Stimulated activated naive CD8-positive, alpha-beta T cell treated with anti-CD3 and anti-CD28 coated beads, Interleukin-15, amount 100 ng/mL, for 72 hours (primary cell): Measurements from ENCODE around the gene RXFP1.
A peak's percentile ranks its signal among the peaks of the same experiment; 100 is the strongest.

Experiments used
- ATAC-seq: fragments of 150-1000 bp; cut with Tn5 transposase; 2 replicates; pipeline ENCODE4 v1.10.0; 2021; ENCODE audit warnings: mild to moderate bottlenecking, moderate library complexity
- DNase-seq, 2 donors: peaks; one replicate each; pipeline ENCODE4 v3.0.0; 2021 to 2022
- H3K27ac Mint-ChIP-seq, 2 donors: one replicate each; pipeline ENCODE4 v1.8.0; 2022; ENCODE audit warnings: mild to moderate bottlenecking in 2 of 2, mixed read lengths in 2 of 2, moderate library complexity in 2 of 2
- H3K27me3 Mint-ChIP-seq: one replicate; pipeline ENCODE4 v1.8.0; 2022; ENCODE audit warnings: mixed read lengths
- H3K4me1 Mint-ChIP-seq: one replicate; pipeline ENCODE4 v1.8.0; 2022; ENCODE audit warnings: mild to moderate bottlenecking, mixed read lengths
- H3K4me3 Mint-ChIP-seq, 2 donors: one replicate each; pipeline ENCODE4 v1.8.0; 2022; ENCODE audit warnings: mild to moderate bottlenecking in 2 of 2, mixed read lengths in 2 of 2, moderate library complexity in 1 of 2
- H3K9me3 Mint-ChIP-seq, 2 donors: one replicate each; pipeline ENCODE4 v1.8.0; 2022; ENCODE audit warnings: mixed read lengths in 2 of 2

RXFP1 gene

GRCh38 chr4:158670975-158671664 is 149.4 kb downstream of the RXFP1 start:
- Mint-ChIP-seq H3K4me3 (peak overlapping the region; percentile 95 to 98), H3K4me1 (peaks cover 28% of the 10 kb centered on the region), H3K27me3 (no peaks in the 10 kb centered on the region), H3K9me3 (no peaks in the 10 kb centered on the region), H3K27ac (peak overlapping the region; percentile 99 to 100)
- ATAC-seq (peak; percentile 59), DNase-seq (peak; percentile 74 to 80)

- Mint-ChIP-seq H3K9me3 (no peaks in the 10 kb centered on the region), H3K27me3 (no peaks in the 10 kb centered on the region), H3K27ac (peak within 1 kb of the TSS; percentile 99 to 100), H3K4me3 (peak within 1 kb of the TSS; percentile 95 to 98), H3K4me1 (peaks cover 28% of the 10 kb centered on the region)
- ATAC-seq (no peak), DNase-seq (no peak)
Observed at GRCh38 chr4:158671665-158671914, 149.9 kb downstream of the RXFP1 start, which contains the start of gene C4orf46. C4orf46 (minus strand) TSS chr4:158671887; CDS start chr4:158671801, 86 bp downstream.

GRCh38 chr4:158671915-158672806 is 150.5 kb downstream of the RXFP1 start, which contains the start of gene ETFDH:
ETFDH (plus strand) TSS chr4:158672296; CDS start chr4:158672457, 161 bp downstream.
- DNase-seq (peak; percentile 97 to 99), ATAC-seq (peak; percentile 88)
- Mint-ChIP-seq H3K4me3 (peak within 1 kb of the TSS; percentile 95 to 98), H3K9me3 (no peaks in the 10 kb centered on the region), H3K27me3 (no peaks in the 10 kb centered on the region), H3K4me1 (peaks cover 28% of the 10 kb centered on the region), H3K27ac (peak within 1 kb of the TSS; percentile 99 to 100)

GRCh38 chr4:158673633-158674032 is 152.0 kb downstream of the RXFP1 start:
- H3K27me3 Mint-ChIP-seq, result no peaks in the 10 kb centered on the region
- ATAC-seq (no peak), DNase-seq (no peak)
- H3K4me3 Mint-ChIP-seq, result peak overlapping the region in 1 of 2 donors; percentile 2
- H3K27ac Mint-ChIP-seq, result no peak overlapping the region
- no peaks in the 10 kb centered on the region for H3K9me3 Mint-ChIP-seq
- peaks cover 28% of the 10 kb centered on the region for H3K4me1 Mint-ChIP-seq

- DNase-seq (no peak), ATAC-seq (no peak)
- no peak overlapping the region for H3K27ac Mint-ChIP-seq
- H3K27me3 Mint-ChIP-seq, result no peaks in the 10 kb centered on the region
- H3K9me3 Mint-ChIP-seq, result no peaks in the 10 kb centered on the region
- H3K4me3 Mint-ChIP-seq, result no peak overlapping the region
- peaks cover 18% of the 10 kb centered on the region for H3K4me1 Mint-ChIP-seq
Observed at GRCh38 chr4:158676076-158676475, 154.4 kb downstream of the RXFP1 start.

- Mint-ChIP-seq H3K27me3 (no peaks in the 10 kb centered on the region), H3K27ac (no peak overlapping the region), H3K4me3 (no peak overlapping the region), H3K9me3 (no peaks in the 10 kb centered on the region), H3K4me1 (peaks cover 10% of the 10 kb centered on the region)
- no peak for DNase-seq
- no peak for ATAC-seq
Observed at GRCh38 chr4:158678767-158679166, 157.1 kb downstream of the RXFP1 start.

- Mint-ChIP-seq H3K27ac (no peak overlapping the region), H3K4me3 (no peak overlapping the region), H3K9me3 (no peaks in the 10 kb centered on the region), H3K4me1 (no peaks in the 10 kb centered on the region), H3K27me3 (no peaks in the 10 kb centered on the region)
- ATAC-seq, result no peak
- no peak for DNase-seq
Observed at GRCh38 chr4:158681629-158682028, 159.9 kb downstream of the RXFP1 start.

GRCh38 chr4:158682066-158682465 is 160.4 kb downstream of the RXFP1 start:
- DNase-seq (no peak), ATAC-seq (no peak)
- no peak overlapping the region for H3K27ac Mint-ChIP-seq
- no peaks in the 10 kb centered on the region for H3K9me3 Mint-ChIP-seq
- H3K27me3 Mint-ChIP-seq, result no peaks in the 10 kb centered on the region
- no peak overlapping the region for H3K4me3 Mint-ChIP-seq
- H3K4me1 Mint-ChIP-seq, result no peaks in the 10 kb centered on the region

- peak overlapping the region in 1 of 2 donors; percentile 40 for H3K27ac Mint-ChIP-seq
- H3K4me1 Mint-ChIP-seq, result no peaks in the 10 kb centered on the region
- ATAC-seq (no peak), DNase-seq (no peak)
- H3K4me3 Mint-ChIP-seq, result no peak overlapping the region
- H3K9me3 Mint-ChIP-seq, result no peaks in the 10 kb centered on the region
- H3K27me3 Mint-ChIP-seq, result no peaks in the 10 kb centered on the region
Observed at GRCh38 chr4:158688813-158689212, 167.1 kb downstream of the RXFP1 start.
